Uterine smooth muscle cell (primary cell): Measurements from ENCODE around the gene GJC2. TPM values are rescaled to one million over a fixed set of nuclear protein-coding genes. Genes with fewer than 3 reads are reported as not detected.

Experiments
- total RNA-seq: library from RNA; depleted of rRNA; stranded (reverse); fragments of >200 nt; gene quantifications from 2 replicates; pipeline ENCODE4 v1.2.3, GENCODE V29; 2014

The GJC2 gene
- total RNA-seq: 7.4 and 9.7 TPM in 2 replicates

GRCh38 chr1:228149406-228150119 lies at the start of gene GJC2:
Gene GJC2 (plus strand): TSS chr1:228149930. CDS start chr1:228157759, 7,829 bp downstream.

DNA sequence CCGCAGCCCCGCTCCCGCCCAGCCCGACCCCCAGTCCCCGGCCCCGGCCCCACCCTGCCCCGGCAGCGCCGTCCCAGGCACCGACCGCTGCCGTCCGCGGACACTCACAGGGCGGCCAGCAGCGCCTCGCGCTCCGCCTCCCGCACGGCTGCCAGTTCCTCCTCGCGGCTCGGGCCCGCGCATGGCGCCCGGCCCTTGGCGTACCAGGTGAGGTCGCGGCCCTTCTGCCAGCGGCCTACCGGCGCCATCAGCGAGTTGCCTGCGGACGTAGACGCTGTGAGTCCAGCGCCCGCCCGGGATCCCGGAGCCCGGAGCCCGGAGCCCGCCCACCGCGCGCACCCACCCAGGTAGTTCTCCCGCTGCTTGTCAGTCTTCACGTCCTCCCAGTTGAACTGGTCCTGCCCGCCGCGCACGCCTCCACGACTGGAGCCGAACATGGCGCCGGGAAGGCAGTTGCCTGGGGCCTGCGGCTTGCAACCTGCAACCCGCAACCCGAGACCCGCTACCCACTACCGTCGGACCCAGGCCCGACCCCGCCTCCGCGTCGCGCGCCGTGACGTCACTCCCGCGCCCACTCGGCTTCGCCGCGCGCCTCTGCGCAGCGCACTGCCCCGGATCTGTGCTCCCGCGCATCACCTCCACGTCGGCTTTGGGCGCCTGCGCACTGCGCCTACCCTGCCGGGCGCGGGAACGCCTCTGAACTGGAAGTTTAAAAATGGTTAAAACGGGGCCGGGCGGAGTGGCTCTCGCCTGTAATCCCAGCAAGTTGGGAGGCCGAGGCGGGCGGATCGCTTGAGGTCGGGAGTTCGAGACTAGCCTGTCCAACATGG lies 46.7 kb upstream of the GJC2 start, which contains the start of gene C1orf35:
Gene C1orf35, minus strand, starts transcription at position 535 of the 830 bp plus-strand sequence. Its CDS starts 98 bp downstream, at position 437.

DNA sequence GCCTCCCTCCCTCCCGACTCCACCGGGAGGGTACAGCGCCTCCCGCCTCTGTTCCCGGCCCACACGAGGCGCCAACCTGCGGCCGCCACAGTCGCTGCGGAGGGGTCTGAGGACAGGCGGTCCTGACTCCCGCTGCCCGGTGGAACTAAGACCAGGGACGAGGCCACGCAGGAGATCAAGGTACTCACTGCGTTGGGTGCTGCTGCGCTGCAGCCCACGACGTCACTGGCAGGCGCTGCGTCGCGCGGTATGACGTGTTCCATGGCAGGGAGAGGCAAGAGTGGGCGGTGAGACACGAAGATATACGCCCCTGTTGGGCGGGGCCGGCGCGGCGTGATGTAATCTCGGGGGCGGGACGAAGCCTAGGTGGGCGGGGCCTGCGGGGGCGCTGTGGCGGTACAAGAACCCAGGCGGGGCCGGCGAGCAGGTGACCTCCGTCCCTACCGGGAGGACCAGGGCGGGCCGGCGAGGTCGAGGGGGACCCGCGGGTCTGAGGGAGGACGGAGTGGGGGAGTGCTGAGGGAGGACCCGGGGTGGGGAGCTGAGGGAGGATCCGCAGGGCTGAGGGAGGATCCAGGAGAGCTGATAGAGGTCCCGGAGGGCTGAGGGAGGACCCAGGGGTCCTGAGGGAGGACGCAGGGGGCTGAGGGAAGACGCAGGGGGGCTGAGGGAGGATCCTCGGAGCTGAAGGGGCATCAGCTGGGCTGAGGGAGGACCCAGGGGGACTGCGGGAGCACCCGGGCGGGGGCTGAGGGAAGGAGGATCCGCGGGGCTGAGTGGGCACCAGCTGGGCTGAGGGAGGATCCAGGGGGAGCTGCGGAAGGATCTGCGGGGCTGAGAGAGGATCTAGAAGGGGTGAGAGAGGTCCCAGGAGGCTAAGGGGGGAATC lies 40.4 kb upstream of the GJC2 start, which contains the start of gene MRPL55:
Gene MRPL55, minus strand, starts transcription at position 227 of the 889 bp plus-strand sequence. CDS start 1,039 bp downstream, outside the sequence.

GRCh38 chr1:228139931-228140723 lies 9.6 kb upstream of the GJC2 start, which contains the start of gene GUK1:
Gene GUK1 (plus strand): TSS chr1:228140279. CDS start chr1:228140303, 24 bp downstream.

DNA sequence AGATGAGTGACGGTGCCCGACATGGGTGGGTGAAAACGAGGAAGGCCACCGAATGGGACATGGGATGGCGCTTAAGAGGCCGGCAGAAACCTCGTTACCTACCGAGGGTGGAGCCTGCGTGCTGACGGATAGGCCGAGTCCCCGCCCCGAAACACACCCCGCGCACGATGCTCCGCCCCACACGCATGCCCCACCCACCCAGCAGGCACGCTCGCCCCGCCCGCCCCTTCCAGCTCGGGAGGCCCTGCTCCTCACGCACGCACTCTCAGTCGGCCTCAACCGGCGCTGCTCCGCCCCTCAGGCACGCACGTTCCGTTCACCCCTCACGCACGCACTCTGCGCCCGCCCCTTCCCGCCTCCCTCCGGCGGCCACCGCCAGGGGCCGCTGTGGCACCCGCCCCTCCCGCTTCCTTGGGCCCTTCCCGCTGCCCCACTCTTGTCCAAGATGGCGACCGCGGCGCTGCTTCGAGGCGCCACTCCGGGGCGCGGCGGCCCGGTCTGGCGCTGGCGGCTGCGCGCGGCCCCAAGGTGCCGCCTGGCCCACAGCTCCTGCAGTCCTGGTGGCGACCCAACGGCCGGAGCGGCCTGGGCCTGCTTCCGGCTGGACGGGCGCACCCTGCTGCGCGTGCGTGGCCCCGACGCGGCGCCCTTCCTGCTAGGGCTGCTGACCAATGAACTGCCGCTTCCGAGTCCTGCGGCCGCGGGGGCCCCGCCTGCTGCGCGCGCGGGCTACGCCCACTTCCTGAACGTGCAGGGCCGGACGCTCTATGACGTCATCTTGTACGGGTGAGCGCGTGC lies 15.8 kb downstream of the GJC2 start, which contains the start of gene IBA57:
Gene IBA57, plus strand, starts transcription at position 433 of the 798 bp plus-strand sequence. Its CDS starts 13 bp downstream, at position 446.

GRCh38 chr1:228207851-228208821 lies 58.4 kb downstream of the GJC2 start, which contains the start of gene OBSCN:
Gene OBSCN (plus strand): TSS chr1:228208044. CDS start chr1:228211784, 3,740 bp downstream.

Other genes starting within 250 kb of the GJC2 start
- gene WNT9A, start 202.0 kb upstream of the GJC2 start, total RNA-seq: 0.62 and 0.77 TPM in 2 replicates
- gene WNT3A, start 142.9 kb upstream of the GJC2 start, total RNA-seq: not detected in 2 replicates
- gene ARF1, start 67.2 kb upstream of the GJC2 start, total RNA-seq: 257 and 351 TPM in 2 replicates
- 9.2 and 14.3 TPM in 2 replicates for gene C1orf35, start 46.6 kb upstream of the GJC2 start, total RNA-seq
- gene MRPL55, start 40.6 kb upstream of the GJC2 start, total RNA-seq: 64.3 and 76.0 TPM in 2 replicates
- 456 and 472 TPM in 2 replicates for gene GUK1, start 9.7 kb upstream of the GJC2 start, total RNA-seq
- 4.9 and 7.3 TPM in 2 replicates for gene IBA57, start 15.9 kb downstream of the GJC2 start, total RNA-seq
- 10.7 and 31.2 TPM in 2 replicates for gene OBSCN, start 58.1 kb downstream of the GJC2 start, total RNA-seq